Peyer's patch (tissue), 4 donors: ENCODE data around the gene IFI44.

Experiments used
- POLR2A ChIP-seq, 2 donors: fragments of 450-650 bp; IDR thresholded peaks; one replicate each; pipeline ENCODE4 v1.5.1; 2017; ENCODE audit warnings: antibody characterized with exemption in 2 of 2, mild to moderate bottlenecking in 2 of 2, moderate library complexity in 2 of 2
- TF ChIP-seq, protein P1 (sequence below), 6 experiments: fragments of 450-650 bp in 4 of 6; fragments of 200-600 bp in 2 of 6; sonication (generic) in 1 of 6; IDR thresholded peaks; one replicate each; pipeline ENCODE4 v1.5.1; 2017 to 2019; ENCODE audit warnings: antibody characterized with exemption in 6 of 6, mild to moderate bottlenecking in 3 of 6, moderate library complexity in 1 of 6

DNA sequence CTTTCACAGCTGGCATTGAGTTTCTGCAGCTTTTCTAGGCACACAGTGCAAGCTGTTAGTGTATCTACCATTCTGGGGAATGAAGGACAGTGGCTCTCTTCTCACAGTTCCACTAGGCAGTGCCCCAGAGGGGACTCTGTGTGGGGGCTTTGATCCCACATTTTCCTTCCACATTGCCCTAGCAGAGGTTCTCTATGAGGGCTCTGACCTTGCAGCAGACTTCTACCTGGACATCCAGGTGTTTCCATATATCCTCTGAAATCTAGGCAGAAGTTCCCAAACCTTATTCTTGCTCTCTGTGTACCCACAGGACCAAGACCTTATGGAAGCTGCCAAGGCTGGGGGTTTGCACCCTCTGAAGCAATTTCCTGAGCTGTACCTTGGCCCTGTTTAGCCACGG, 2.4 kb upstream of the IFI44 start:
- TF ChIP-seq, protein P1, sequence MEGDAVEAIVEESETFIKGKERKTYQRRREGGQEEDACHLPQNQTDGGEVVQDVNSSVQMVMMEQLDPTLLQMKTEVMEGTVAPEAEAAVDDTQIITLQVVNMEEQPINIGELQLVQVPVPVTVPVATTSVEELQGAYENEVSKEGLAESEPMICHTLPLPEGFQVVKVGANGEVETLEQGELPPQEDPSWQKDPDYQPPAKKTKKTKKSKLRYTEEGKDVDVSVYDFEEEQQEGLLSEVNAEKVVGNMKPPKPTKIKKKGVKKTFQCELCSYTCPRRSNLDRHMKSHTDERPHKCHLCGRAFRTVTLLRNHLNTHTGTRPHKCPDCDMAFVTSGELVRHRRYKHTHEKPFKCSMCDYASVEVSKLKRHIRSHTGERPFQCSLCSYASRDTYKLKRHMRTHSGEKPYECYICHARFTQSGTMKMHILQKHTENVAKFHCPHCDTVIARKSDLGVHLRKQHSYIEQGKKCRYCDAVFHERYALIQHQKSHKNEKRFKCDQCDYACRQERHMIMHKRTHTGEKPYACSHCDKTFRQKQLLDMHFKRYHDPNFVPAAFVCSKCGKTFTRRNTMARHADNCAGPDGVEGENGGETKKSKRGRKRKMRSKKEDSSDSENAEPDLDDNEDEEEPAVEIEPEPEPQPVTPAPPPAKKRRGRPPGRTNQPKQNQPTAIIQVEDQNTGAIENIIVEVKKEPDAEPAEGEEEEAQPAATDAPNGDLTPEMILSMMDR (IDR thresholded peaks at IDR 0.05), result no peak
- TF ChIP-seq POLR2A (IDR thresholded peaks at IDR 0.05), result no peak
